HepG2 (cell line): Measurements from ENCODE around the gene CLIC1. TPM values are rescaled to one million over a fixed set of nuclear protein-coding genes. Genes with fewer than 3 reads are reported as not detected.
A peak's percentile ranks its signal among the peaks of the same experiment; 100 is the strongest.

ENCODE experiments used
- ASH2L ChIP-seq: fragments of 300-600, 200-600 bp; sonication (generic); IDR thresholded peaks from 2 replicates; pipeline ENCODE4 v1.7.0; 2017; ENCODE audit warnings: low read depth, mild to moderate bottlenecking, moderate library complexity, mixed read lengths, low read length; ENCODE audit not compliant: insufficient read length
- BATF2 ChIP-seq: sonication (generic); formaldehyde crosslinking; IDR thresholded peaks from 2 replicates; pipeline ENCODE4 v1.8.0; 2022; ENCODE audit warnings: mild to moderate bottlenecking, missing genetic modification reagents, moderate library complexity
- ELF4 ChIP-seq: sonication (generic); formaldehyde crosslinking; IDR thresholded peaks from 2 replicates; pipeline ENCODE4 v1.5.0; 2020; ENCODE audit warnings: missing genetic modification reagents, mild to moderate bottlenecking, moderate library complexity, borderline replicate concordance
- FLYWCH1 ChIP-seq: sonication (generic); formaldehyde crosslinking; IDR thresholded peaks from 2 replicates; pipeline ENCODE4 v1.8.1; 2023; ENCODE audit warnings: mild to moderate bottlenecking, missing genetic modification reagents
- HIVEP1 ChIP-seq: sonication (generic); formaldehyde crosslinking; IDR thresholded peaks from 2 replicates; pipeline ENCODE4 v1.4.0; 2020; ENCODE audit warnings: mild to moderate bottlenecking, missing genetic modification reagents
- KIAA2018 ChIP-seq: sonication (generic); formaldehyde crosslinking; IDR thresholded peaks from 2 replicates; pipeline ENCODE4 v1.5.0; 2020; ENCODE audit warnings: mild to moderate bottlenecking, missing genetic modification reagents, borderline replicate concordance
- NAIF1 ChIP-seq: sonication (generic); formaldehyde crosslinking; IDR thresholded peaks from 2 replicates; pipeline ENCODE4 v1.5.0; 2020; ENCODE audit warnings: mild to moderate bottlenecking, missing genetic modification reagents, borderline replicate concordance
- NCOA1 ChIP-seq: sonication (generic); formaldehyde crosslinking; IDR thresholded peaks from 2 replicates; pipeline ENCODE4 v1.9.0; 2021; ENCODE audit warnings: missing genetic modification reagents
- NCOR1 ChIP-seq: fragments of 200-600 bp; sonication (generic); IDR thresholded peaks from 2 replicates; pipeline ENCODE4 v1.7.0; 2017; ENCODE audit warnings: antibody characterized with exemption, low read length, borderline replicate concordance
- RXRB ChIP-seq: IDR thresholded peaks from 2 replicates; pipeline ENCODE4 v1.6.1; 2016; ENCODE audit warnings: borderline replicate concordance, missing genetic modification reagents, missing compliant biosample characterization
- SP2 ChIP-seq: sonication (generic); formaldehyde crosslinking; IDR thresholded peaks from 2 replicates; pipeline ENCODE4 v1.5.1; 2020; ENCODE audit warnings: mild to moderate bottlenecking, missing genetic modification reagents
- TBX2 ChIP-seq: sonication (generic); formaldehyde crosslinking; IDR thresholded peaks from 2 replicates; pipeline ENCODE4 v1.5.0; 2020; ENCODE audit warnings: missing genetic modification reagents, mild to moderate bottlenecking, borderline replicate concordance
- ZBTB10 ChIP-seq: sonication (generic); formaldehyde crosslinking; IDR thresholded peaks from 2 replicates; pipeline ENCODE4 v1.4.0; 2020; ENCODE audit warnings: missing genetic modification reagents, borderline replicate concordance
- ZNF7 ChIP-seq: IDR thresholded peaks from 2 replicates; pipeline ENCODE4 v1.6.1; 2016; ENCODE audit warnings: missing biosample characterization, missing genetic modification reagents
- ZNF747 ChIP-seq: sonication (generic); formaldehyde crosslinking; IDR thresholded peaks from 2 replicates; pipeline ENCODE4 v1.8.1; 2023; ENCODE audit warnings: missing genetic modification reagents, mild to moderate bottlenecking, borderline replicate concordance
- ZNF768 ChIP-seq: sonication (generic); formaldehyde crosslinking; IDR thresholded peaks from 2 replicates; pipeline ENCODE4 v1.4.0; 2020; ENCODE audit warnings: missing genetic modification reagents
- polyA plus RNA-seq, 8 experiments: library from polyadenylated mRNA; depleted of rRNA in 3 of 8; stranded (reverse) in 7 of 8; unstranded in 1 of 8; fragments of >200 nt; fragmentation: Illumina TruSeq in 4 of 8; extraction: Trizol in 4 of 8; gene quantifications; 2 replicates each; pipeline versions ENCODE4 v1.2.1 to v1.2.3, GENCODE V29; 2011 to 2016; ENCODE audit warnings: low read depth in 4 of 8, missing spikeins in 1 of 8, mixed read lengths in 1 of 8; ENCODE audit not compliant: insufficient read depth in 1 of 8
- total RNA-seq, 5 experiments: library from RNA; depleted of rRNA; stranded (reverse); fragments of >200 nt; fragmentation: Illumina TruSeq; extraction: Trizol; gene quantifications; 2 replicates each; pipeline ENCODE4 v1.2.3, GENCODE V29; 2016; ENCODE audit warnings: low read depth in 1 of 5

Gene CLIC1
- total and polyA plus RNA-seq, 2 of the 13 experiments (the other 11 are each of a cell fraction or from before 2014, with no cell fraction given) = 602 to 891 TPM

DNA sequence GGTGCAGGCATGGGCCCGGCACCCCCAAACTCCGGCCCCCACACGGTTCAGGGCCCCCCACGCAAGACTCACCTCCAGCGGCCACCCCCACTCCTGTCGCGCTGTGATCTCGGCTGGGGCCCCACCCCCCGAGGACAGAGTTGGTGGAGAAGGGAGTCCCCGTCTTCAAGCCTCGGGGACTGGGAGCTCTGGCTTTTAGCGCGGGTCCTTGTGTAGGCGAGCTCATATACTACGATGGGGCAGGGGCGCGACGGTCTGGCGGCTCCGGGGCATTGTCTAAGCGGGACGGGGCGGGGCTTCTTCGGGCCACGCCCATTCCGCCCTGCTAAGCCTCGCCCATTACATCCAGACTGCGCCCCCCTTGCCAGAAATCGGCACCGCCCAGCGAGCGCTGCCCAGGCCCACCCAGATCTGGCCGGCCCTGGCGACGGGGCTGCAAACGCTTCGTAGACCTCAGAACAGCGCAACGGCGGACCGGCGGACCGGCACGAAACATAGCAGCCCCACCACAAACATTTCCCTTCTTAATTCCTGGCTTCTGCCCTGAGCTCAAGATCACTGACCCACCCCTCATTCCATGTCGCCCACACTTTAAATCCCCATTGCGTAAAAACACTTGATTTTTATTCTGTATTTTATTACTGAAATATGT is 6.2 kb downstream of the CLIC1 start (continued):
- TF ChIP-seq KIAA2018 (CRISPR knock-in tag) = peak; percentile 36; the same call in 1 of the 2 replicates
- TF ChIP-seq ASH2L = peak; percentile 63
- no peak for TF ChIP-seq RXRB (CRISPR knock-in tag)
- TF ChIP-seq ZNF7 (CRISPR knock-in tag) = no peak
- 0 out of 2 replicates have a peak, but pooled peaks have one; percentile 70 for TF ChIP-seq NCOA1 (CRISPR knock-in tag)
- TF ChIP-seq SP2 (CRISPR knock-in tag) = no peak; the same call in 1 of the 2 replicates
- TF ChIP-seq BATF2 (CRISPR knock-in tag) = peak; percentile 79
- no peak for TF ChIP-seq FLYWCH1 (CRISPR knock-in tag)
- peak; percentile 73 for TF ChIP-seq ZBTB10
- no peak for TF ChIP-seq HIVEP1 (CRISPR knock-in tag)
- TF ChIP-seq NAIF1 (CRISPR knock-in tag) = no peak
- peak; percentile 67; the same call in 1 of the 2 replicates for TF ChIP-seq ZNF747
- TF ChIP-seq ZNF768 (CRISPR knock-in tag) = no peak
- TF ChIP-seq NCOR1 = peak; percentile 79
- peak; percentile 89 for TF ChIP-seq TBX2 (CRISPR knock-in tag)
- TF ChIP-seq ELF4 (CRISPR knock-in tag) = 0 out of 2 replicates have a peak, but pooled peaks have one; percentile 64
